Nucleus accumbens (tissue), 56 donors: ENCODE results near the gene SUSD6.
"Not testable (repeated sequence)": the region's sequence is repeated elsewhere in the genome, so short reads cannot be mapped to it uniquely, and the experiment has no call there.

Experiments
- DNase-seq, 56 donors: peaks; one replicate each; lab custom pipeline; 2025; lab: John Stamatoyannopoulos, UW

The SUSD6 gene

GRCh38 chr14:69708586-69709560, 97.5 kb downstream of the SUSD6 start:
- DNase-seq: peak in 30 of 56 donors; percentile 19 to 66 (median 37)

- no peak for DNase-seq
Measured at GRCh38 chr14:69710378-69710777, 99.0 kb downstream of the SUSD6 start.

GRCh38 chr14:69711065-69711464, 99.7 kb downstream of the SUSD6 start:
- DNase-seq: peak in 5 of 56 donors; percentile 7 to 28 (median 14)

- DNase-seq: no peak
Measured at GRCh38 chr14:69711477-69711876, 100.1 kb downstream of the SUSD6 start.

DNA sequence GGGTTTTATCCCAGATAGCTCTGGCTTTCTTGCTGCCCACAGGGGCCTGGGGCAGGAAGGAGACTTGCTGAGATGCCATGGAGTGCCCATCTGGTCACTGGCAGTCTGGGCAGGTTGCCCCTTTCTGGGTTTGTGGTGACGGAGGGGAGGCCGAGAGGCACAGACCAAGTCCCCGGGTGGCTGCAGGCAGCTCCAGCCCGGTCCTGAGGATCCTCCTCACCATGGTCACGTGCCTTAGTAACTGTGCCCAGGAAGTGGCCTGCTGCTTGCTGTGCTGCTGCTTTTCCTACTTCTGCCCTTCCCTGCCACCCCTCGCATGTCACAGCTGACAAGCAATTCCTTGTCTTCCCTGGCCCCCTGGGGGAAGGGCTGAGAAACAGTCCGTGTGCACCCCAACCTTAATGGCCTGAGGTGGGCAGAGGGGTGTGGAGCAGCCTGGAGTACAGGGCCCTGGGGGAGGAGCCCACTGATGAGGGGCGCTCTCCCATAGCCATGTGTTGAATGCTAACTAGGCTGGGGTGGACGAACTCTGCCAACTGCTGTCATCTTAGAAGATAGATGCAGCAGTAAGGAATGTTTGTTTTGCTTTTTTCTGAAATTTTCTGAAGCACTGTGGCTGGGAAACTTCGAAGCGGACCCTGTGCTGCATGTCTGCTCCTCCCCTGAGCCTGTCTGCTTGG, 100.6 kb downstream of the SUSD6 start:
- peak in 36 of 56 donors; percentile 15 to 69 (median 40) for DNase-seq

DNA sequence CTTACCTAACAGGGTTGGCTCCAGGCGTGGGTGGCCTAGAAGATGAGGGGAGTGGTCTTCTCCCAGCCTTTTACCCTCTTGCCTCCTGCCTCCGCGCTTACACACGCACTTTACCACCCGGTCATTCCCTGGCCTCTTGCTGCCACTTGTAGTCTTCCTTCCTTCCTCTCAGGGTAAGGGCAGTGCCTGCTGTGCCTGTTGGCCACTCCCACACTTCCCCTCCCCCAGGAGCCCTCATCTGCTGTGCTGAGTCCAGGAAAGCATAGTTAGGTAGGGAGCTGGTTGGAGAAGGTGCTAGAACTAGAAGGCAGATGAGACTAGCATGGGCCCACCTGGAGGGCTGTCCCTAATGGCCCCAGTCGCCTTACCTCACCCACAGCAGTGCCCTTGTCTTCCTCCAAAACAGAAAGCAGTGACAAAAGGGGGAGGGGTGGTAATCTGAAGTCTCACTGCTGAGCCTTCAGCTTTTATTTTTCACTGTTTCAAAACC, 101.2 kb downstream of the SUSD6 start:
- peak in 5 of 56 donors; percentile 10 to 26 (median 22) for DNase-seq

DNA sequence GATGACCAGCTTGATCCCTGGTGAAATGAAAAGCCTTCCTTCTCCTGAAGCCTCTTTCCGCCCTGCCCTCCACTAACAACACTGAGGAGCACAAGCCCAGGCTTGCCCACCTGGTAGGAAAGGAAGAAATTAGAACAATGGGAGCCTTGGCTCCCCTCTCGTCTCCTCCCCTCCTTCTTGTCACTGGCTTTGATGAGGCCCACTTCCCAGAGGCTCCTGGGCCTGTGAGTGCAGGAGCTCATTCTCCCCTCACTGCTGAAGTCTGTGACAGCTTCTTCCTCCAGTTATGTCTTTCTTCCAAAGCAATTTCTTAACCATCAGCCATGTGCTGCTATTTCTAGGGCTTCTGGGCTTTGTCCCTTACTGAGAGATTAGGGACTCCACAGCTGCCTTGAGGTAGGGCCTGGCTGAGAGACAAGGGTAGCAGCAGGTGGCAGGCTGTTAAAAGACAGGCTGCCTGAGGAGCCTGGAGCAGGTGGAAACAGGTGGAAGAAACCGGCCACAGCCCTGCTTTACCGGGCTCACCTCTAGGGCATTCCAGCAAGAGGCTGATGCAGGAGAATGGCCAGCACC, 101.9 kb downstream of the SUSD6 start:
- DNase-seq: no peak

GRCh38 chr14:69713993-69714679, 102.7 kb downstream of the SUSD6 start:
- no peak for DNase-seq

GRCh38 chr14:69715725-69716477, 104.5 kb downstream of the SUSD6 start:
- DNase-seq: peak in 43 of 56 donors; percentile 10 to 84 (median 43)

- no peak for DNase-seq
Measured at GRCh38 chr14:69716478-69717187, 105.2 kb downstream of the SUSD6 start.

GRCh38 chr14:69718614-69719013, 107.2 kb downstream of the SUSD6 start:
- not testable (repeated sequence) for DNase-seq

DNA sequence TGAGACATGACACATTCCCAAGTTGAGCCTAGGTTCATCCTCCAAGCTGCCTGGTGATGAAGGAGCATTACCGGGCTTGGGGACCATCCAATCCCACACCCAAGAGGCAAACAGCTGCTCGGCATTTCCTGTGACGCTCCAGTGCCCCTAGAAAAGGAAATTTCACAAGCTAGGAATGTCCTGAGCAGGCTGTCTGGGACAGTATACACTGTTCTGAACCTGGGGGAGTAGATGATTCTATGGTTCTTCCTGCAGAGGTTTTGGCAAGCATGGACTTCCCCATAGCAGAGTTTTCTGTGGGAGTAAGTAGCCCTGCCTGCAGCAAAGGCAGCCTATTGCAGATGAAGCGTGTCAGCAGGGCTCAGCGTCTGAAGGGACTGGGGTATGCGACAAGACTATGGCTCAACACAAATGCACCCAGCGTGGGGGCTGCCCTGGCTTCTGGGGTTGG, 108.1 kb downstream of the SUSD6 start:
- no peak for DNase-seq

GRCh38 chr14:69720912-69721311, 109.5 kb downstream of the SUSD6 start:
- no peak for DNase-seq

GRCh38 chr14:69726761-69727511, 115.5 kb downstream of the SUSD6 start:
- DNase-seq: peak in 51 of 56 donors; percentile 12 to 89 (median 64)

- DNase-seq: no peak
Measured at GRCh38 chr14:69727860-69728259, 116.5 kb downstream of the SUSD6 start.

DNA sequence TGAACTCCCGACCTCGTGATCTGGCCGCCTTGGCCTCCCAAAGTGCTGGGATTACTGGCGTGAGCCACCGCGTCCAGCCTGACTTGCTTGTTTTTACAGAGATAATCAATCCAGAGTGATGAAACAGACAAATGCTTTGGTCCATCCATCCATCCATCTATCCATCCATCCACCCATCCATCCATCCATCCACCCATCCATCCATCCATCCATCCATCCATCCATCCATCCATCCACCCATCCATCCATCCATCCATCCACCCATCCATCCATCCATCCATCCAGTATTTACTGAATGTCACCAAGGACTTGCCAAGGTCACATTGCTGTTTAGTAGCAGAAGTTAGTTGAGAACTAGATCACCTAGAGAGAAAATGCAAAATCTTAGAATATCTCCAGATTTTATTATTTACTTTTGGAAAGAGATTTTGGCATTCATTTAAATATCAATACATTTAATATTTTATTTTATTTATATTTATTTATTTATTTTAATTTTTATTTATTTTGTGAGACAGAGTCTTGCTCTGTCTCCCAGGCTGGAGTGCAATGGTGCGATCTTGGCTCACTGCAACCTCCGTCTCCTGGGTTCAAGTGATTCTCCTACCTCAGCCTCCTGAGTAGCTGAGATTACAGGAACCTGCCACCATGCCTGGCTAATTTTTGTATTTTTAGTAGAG, 120.7 kb downstream of the SUSD6 start:
- DNase-seq: not testable (repeated sequence)

DNA sequence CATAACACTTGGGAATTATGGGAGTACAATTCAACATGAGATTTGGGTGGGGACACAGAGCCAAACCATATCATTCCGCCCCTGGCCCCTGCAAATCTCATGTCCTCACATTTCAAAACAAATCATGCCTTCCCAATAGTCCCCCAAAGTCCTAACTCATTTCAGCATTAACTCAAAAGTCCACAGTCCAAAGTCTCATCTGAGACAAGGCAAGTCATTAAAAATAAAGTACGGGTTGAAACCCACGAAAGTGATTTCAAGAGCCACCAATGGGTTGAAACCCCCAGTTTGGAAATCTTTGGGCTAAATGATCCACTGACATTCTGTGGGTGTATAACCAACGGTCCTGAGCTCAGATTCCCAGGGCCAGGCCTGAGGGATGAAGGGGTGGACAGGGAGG, 125.0 kb downstream of the SUSD6 start:
- DNase-seq: not testable (repeated sequence)
